ENCODE data around the gene TNFRSF25.

TNFRSF25 gene

GRCh38 chr1:6471086-6471969 lies 5.4 kb upstream of the TNFRSF25 start:
- H3K4me1 ChIP-seq (ENCODE audit: insufficient read depth, low read length), result no peaks in the 10 kb centered on the region
- no peaks in the 10 kb centered on the region for H3K36me3 ChIP-seq (ENCODE audit: insufficient read depth, low read length)
- H3K9ac ChIP-seq (ENCODE audit: low read depth, low read length), result no peak overlapping the region
- ATAC-seq (ENCODE audit: insufficient read depth, low read depth) (no peak), DNase-seq (no peak)
- no peak overlapping the region for H3K4me2 ChIP-seq (ENCODE audit: insufficient read depth, low read length)
- no peak for TF ChIP-seq CTCF (IDR thresholded peaks at IDR 0.05; ENCODE audit: borderline replicate concordance, extremely low read depth, low read length, poor library complexity, severe bottlenecking)
- TF ChIP-seq EZH2 (IDR thresholded peaks at IDR 0.05; ENCODE audit: borderline replicate concordance, low read depth, low read length, severe bottlenecking), result no peak
- no peak overlapping the region for H3K27ac ChIP-seq (ENCODE audit: low read length)
- no peaks in the 10 kb centered on the region for H3K9me3 ChIP-seq (ENCODE audit: insufficient read depth, low read length, severe bottlenecking)
- H3K27me3 ChIP-seq (ENCODE audit: insufficient read depth, low read length, poor library complexity), result peaks cover 1% of the 10 kb centered on the region
- no peaks in the 10 kb centered on the region for H3K79me2 ChIP-seq (ENCODE audit: insufficient read depth, low read length)
- H4K20me1 ChIP-seq (ENCODE audit: insufficient read depth, low read length), result peaks cover 4% of the 10 kb centered on the region
- no peak overlapping the region for H2AFZ ChIP-seq (ENCODE audit: low read depth, low read length)
- H3K4me3 ChIP-seq (ENCODE audit: low read depth in 1 of 2, low read length in 2 of 2), result no peak overlapping the region

- H3K36me3 ChIP-seq (ENCODE audit: insufficient read depth, low read length), result no peaks in the 10 kb centered on the region
- ATAC-seq (ENCODE audit: insufficient read depth, low read depth), result no peak
Observed at GRCh38 chr1:6470132-6471085, 4.4 kb upstream of the TNFRSF25 start.

DNA sequence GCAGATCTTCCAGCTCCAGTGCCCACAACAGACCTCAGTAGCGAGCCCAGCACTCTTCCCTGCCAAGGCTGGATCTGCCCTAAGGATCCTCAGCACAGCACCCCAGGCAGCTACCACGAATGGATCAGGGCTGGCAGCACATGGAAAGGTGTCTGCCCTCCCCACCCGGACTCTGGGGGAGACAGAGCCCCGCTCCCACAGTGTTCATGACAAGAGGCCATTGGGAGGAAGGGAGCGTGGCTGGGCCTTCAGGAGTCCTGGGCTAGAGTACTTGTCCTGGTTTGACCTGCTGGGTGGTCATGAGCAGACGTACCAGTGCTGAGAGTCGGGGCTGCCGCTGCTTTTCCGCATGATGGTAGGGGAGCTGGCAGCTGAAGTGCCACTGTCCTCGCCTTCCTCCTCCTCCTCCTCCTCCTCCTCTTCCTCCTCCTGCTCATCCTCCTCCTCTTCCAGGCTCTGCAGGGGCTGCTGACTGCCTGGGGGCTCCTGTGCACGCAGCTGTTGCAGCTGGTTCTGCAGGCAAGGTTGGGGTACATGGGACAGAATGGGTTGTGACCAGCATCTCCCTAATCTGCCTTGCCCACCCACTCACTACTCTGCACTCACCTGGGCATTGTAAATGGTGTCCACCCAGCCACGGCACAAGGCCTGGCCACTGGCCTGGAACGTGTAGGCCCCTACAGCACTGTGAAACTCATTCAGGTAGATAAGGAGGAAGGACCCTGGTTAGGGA lies 2.9 kb upstream of the TNFRSF25 start:
- no peak overlapping the region for H3K4me2 ChIP-seq (ENCODE audit: insufficient read depth, low read length)
- H3K36me3 ChIP-seq (ENCODE audit: insufficient read depth, low read length), result no peaks in the 10 kb centered on the region
- H4K20me1 ChIP-seq (ENCODE audit: insufficient read depth, low read length), result peaks cover 4% of the 10 kb centered on the region; the same call in 1 of the 2 replicates
- TF ChIP-seq EZH2 (IDR thresholded peaks at IDR 0.05; ENCODE audit: borderline replicate concordance, low read depth, low read length, severe bottlenecking) (no peak), CTCF (IDR thresholded peaks at IDR 0.05; ENCODE audit: borderline replicate concordance, extremely low read depth, low read length, poor library complexity, severe bottlenecking) (no peak)
- H3K27me3 ChIP-seq (ENCODE audit: insufficient read depth, low read length, poor library complexity), result peaks cover 13% of the 10 kb centered on the region
- no peak overlapping the region for H3K4me3 ChIP-seq (ENCODE audit: low read depth in 1 of 2, low read length in 2 of 2)
- no peaks in the 10 kb centered on the region for H3K79me2 ChIP-seq (ENCODE audit: insufficient read depth, low read length)
- ATAC-seq (ENCODE audit: insufficient read depth, low read depth) (no peak), DNase-seq (no peak)
- H2AFZ ChIP-seq (ENCODE audit: low read depth, low read length), result no peak overlapping the region
- H3K9ac ChIP-seq (ENCODE audit: low read depth, low read length), result no peak overlapping the region
- no peaks in the 10 kb centered on the region for H3K9me3 ChIP-seq (ENCODE audit: insufficient read depth, low read length, severe bottlenecking)
- no peaks in the 10 kb centered on the region for H3K4me1 ChIP-seq (ENCODE audit: insufficient read depth, low read length)
- no peak overlapping the region for H3K27ac ChIP-seq (ENCODE audit: low read length)

More at GRCh38 chr1:6470132-6471085, 4.4 kb upstream of the TNFRSF25 start:
- H3K4me3 ChIP-seq (ENCODE audit: low read depth in 1 of 2, low read length in 2 of 2), result no peak overlapping the region
- DNase-seq, result no peak
- H3K9me3 ChIP-seq (ENCODE audit: insufficient read depth, low read length, severe bottlenecking), result no peaks in the 10 kb centered on the region
- H3K4me1 ChIP-seq (ENCODE audit: insufficient read depth, low read length), result no peaks in the 10 kb centered on the region
- no peaks in the 10 kb centered on the region for H3K79me2 ChIP-seq (ENCODE audit: insufficient read depth, low read length)
- H2AFZ ChIP-seq (ENCODE audit: low read depth, low read length), result no peak overlapping the region
- TF ChIP-seq EZH2 (IDR thresholded peaks at IDR 0.05; ENCODE audit: borderline replicate concordance, low read depth, low read length, severe bottlenecking), result no peak
- no peak for TF ChIP-seq CTCF (IDR thresholded peaks at IDR 0.05; ENCODE audit: borderline replicate concordance, extremely low read depth, low read length, poor library complexity, severe bottlenecking)
- no peak overlapping the region for H3K9ac ChIP-seq (ENCODE audit: low read depth, low read length)
- H3K27me3 ChIP-seq (ENCODE audit: insufficient read depth, low read length, poor library complexity), result peaks cover 11% of the 10 kb centered on the region
- no peak overlapping the region for H3K4me2 ChIP-seq (ENCODE audit: insufficient read depth, low read length)
- no peak overlapping the region for H3K27ac ChIP-seq (ENCODE audit: low read length)
- peaks cover 4% of the 10 kb centered on the region for H4K20me1 ChIP-seq (ENCODE audit: insufficient read depth, low read length)

Measured in DND-41 (cell line).